Nephron progenitor cell (in vitro differentiated cells): ENCODE measurements around the gene DLG4.
"Not testable (repeated sequence)": the region's sequence is repeated elsewhere in the genome, so short reads cannot be mapped to it uniquely, and the experiment has no call there.

Experiments used
- DNase-seq: peaks from one replicate; pipeline ENCODE4 v3.0.0; 2021
- H3K27ac Mint-ChIP-seq: 2 replicates; pipeline ENCODE4 v1.8.0; 2021; ENCODE audit warnings: mild to moderate bottlenecking, moderate library complexity, mixed read lengths
- H3K27me3 Mint-ChIP-seq: 2 replicates; pipeline ENCODE4 v1.8.0; 2021; ENCODE audit warnings: mild to moderate bottlenecking, low read depth, mixed read lengths; ENCODE audit not compliant: poor library complexity
- H3K36me3 Mint-ChIP-seq: 2 replicates; pipeline ENCODE4 v1.8.0; 2021; ENCODE audit warnings: low read depth, mixed read lengths
- H3K4me1 Mint-ChIP-seq: 2 replicates; pipeline ENCODE4 v1.8.0; 2021; ENCODE audit warnings: mixed read lengths
- H3K4me3 Mint-ChIP-seq: 2 replicates; pipeline ENCODE4 v1.8.0; 2021; ENCODE audit warnings: mild to moderate bottlenecking, moderate library complexity, mixed read lengths
- H3K9me3 Mint-ChIP-seq: 2 replicates; pipeline ENCODE4 v1.8.0; 2021; ENCODE audit warnings: mild to moderate bottlenecking, moderate library complexity, mixed read lengths
- TF ChIP-seq, protein P1 (sequence below): fragments of 200-600 bp; sonication (generic); IDR thresholded peaks from 2 replicates; pipeline ENCODE4 v1.5.0; 2021; ENCODE audit warnings: antibody characterized with exemption

The DLG4 gene

DNA sequence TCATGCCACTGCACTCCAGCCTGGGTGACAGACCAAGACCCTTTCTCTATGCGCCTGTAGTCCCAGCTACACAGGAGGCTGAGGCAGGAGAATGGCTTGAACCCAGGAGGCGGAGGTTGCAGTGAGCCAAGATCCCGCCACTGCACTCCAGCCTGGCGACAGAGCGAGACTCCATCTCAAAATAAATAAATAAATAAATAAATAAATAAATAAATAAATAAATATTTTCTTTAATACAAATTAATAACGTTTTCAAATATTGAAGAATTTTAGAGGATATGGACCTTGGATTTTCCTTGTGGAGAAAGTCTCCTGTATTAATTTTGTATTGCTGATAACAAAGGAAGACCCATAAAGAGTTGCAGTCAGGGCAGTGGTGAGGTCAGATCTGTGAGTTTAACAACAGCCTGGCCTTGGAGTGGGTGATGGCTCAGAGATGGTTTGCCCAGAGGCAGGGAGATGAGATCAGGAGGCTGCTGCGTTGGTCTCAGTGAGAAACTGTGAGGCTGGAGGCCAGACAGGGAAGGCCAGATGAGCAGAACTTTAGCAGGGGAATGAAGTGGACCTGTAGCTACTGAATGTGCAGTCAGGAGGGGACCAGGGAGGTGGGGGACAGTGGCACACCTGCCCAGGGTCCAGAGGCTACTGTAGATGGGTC lies 36.1 kb downstream of the DLG4 start:
- peaks cover 6% of the 10 kb centered on the region for H3K27me3 Mint-ChIP-seq
- H3K36me3 Mint-ChIP-seq = peaks cover 2% of the 10 kb centered on the region
- no peak for DNase-seq
- peaks cover 21% of the 10 kb centered on the region for H3K4me1 Mint-ChIP-seq
- TF ChIP-seq, protein P1, sequence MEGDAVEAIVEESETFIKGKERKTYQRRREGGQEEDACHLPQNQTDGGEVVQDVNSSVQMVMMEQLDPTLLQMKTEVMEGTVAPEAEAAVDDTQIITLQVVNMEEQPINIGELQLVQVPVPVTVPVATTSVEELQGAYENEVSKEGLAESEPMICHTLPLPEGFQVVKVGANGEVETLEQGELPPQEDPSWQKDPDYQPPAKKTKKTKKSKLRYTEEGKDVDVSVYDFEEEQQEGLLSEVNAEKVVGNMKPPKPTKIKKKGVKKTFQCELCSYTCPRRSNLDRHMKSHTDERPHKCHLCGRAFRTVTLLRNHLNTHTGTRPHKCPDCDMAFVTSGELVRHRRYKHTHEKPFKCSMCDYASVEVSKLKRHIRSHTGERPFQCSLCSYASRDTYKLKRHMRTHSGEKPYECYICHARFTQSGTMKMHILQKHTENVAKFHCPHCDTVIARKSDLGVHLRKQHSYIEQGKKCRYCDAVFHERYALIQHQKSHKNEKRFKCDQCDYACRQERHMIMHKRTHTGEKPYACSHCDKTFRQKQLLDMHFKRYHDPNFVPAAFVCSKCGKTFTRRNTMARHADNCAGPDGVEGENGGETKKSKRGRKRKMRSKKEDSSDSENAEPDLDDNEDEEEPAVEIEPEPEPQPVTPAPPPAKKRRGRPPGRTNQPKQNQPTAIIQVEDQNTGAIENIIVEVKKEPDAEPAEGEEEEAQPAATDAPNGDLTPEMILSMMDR = no peak
- peak overlapping the region; percentile 86 for H3K27ac Mint-ChIP-seq
- no peaks in the 10 kb centered on the region for H3K9me3 Mint-ChIP-seq
- no peak overlapping the region for H3K4me3 Mint-ChIP-seq

DNA sequence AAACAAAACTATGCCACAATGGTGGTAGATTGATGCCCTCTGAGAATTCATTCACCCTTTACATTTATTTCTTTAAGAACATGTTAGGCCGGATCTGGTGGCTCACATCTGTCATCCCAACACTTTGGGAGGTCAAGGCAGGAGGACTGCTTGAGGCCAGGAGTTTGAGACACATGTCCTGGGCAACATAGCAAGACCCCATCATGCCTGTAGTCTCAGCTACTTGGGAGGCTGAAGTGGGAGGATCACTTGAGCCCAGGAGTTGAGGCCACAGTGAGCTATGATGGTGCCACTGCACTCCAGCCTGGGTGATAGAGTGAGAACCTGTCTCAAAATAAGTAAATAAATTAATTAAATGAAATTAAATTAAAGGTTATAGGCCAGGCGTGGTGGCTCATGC lies 37.5 kb downstream of the DLG4 start:
- peaks cover 26% of the 10 kb centered on the region for H3K4me1 Mint-ChIP-seq
- not testable (repeated sequence) for H3K9me3 Mint-ChIP-seq, H3K27me3 Mint-ChIP-seq, H3K36me3 Mint-ChIP-seq, DNase-seq, H3K27ac Mint-ChIP-seq, H3K4me3 Mint-ChIP-seq

DNA sequence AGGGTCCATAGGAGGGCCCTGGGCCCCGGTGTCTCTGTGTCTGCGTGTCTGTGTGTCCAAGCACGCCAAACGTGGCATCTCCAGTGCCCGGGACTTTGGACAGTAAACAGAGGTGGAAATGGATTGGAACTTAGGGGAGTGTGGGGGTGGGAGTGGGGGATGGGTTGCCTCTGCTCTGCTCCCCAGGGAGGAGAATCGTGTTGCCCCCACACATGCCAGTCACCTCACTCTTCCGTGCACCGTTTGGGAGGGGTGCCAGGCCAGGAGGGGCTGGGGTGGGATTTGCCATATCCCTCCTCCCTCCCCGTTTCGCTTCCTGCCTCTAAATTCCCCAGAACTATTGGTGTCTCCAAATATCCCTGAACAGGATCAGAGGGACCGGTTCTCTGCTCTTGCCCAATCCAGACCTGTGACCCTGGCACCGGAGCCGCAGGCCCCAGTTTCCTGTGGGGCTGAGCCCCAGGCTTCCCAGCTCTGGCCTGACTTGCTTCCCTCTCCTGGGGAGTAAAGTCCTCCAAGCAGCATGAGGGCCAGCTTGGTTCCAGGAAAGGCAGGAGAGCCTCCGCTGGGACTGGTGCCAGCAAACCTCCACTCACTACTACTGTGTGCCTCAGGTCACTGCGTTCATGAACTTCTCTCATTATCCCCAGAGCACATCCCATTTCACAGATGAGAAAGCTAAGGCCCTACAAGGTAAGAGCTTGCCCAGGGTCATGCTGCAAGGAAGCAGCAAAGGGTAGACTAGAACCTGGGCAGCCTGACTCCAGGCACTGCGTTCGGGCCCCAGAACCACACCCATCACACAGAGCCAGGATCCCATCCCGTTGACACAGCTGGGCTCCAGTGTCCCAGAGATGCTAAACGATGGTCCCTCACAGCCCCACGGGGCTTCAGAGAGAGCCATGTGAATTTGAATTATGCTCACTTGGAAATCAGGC lies 40.0 kb downstream of the DLG4 start, which contains the start of gene ASGR1:
ASGR1 (minus strand) TSS at position 54 of the 938 bp plus-strand sequence. CDS start 807 bp downstream, outside the sequence.
- Mint-ChIP-seq H3K4me1 (peaks cover 20% of the 10 kb centered on the region), H3K36me3 (no peaks in the 10 kb centered on the region), H3K27me3 (no peaks in the 10 kb centered on the region), H3K4me3 (peak within 1 kb of the TSS; percentile 59), H3K27ac (peak within 1 kb of the TSS; percentile 89), H3K9me3 (no peaks in the 10 kb centered on the region)
- TF ChIP-seq, protein P1 = no peak
- no peak for DNase-seq

DNA sequence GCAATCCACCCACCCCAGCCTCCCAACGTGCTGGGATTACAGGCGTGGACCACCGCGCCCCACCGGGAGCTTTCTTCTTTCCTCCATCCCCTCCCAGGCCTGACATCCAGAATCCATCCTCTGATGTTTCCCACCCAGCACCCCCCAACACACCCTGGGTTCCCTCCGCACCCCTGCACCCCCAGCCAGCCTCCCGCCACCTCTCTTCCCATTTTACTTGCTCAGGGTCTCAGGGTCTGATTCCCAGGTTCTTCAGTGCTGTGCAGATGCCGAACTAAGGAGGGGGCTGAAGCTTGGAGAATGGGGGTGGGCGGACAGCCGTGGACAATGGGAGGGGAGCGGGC lies 40.7 kb downstream of the DLG4 start:
- TF ChIP-seq, protein P1 = no peak
- H3K4me3 Mint-ChIP-seq = peak overlapping the region; percentile 59
- H3K4me1 Mint-ChIP-seq = peaks cover 19% of the 10 kb centered on the region
- no peak overlapping the region for H3K27ac Mint-ChIP-seq
- H3K27me3 Mint-ChIP-seq = no peaks in the 10 kb centered on the region
- no peaks in the 10 kb centered on the region for H3K9me3 Mint-ChIP-seq
- no peak for DNase-seq
- no peaks in the 10 kb centered on the region for H3K36me3 Mint-ChIP-seq

- Mint-ChIP-seq H3K4me3 (no peak overlapping the region), H3K4me1 (peaks cover 14% of the 10 kb centered on the region), H3K27ac (peak overlapping the region; percentile 89), H3K9me3 (no peaks in the 10 kb centered on the region), H3K27me3 (no peaks in the 10 kb centered on the region), H3K36me3 (peaks cover 4% of the 10 kb centered on the region)
- TF ChIP-seq, protein P1 = no peak
- DNase-seq = peak; percentile 38
Measured at GRCh38 chr17:7177954-7178477, 41.6 kb downstream of the DLG4 start.

DNA sequence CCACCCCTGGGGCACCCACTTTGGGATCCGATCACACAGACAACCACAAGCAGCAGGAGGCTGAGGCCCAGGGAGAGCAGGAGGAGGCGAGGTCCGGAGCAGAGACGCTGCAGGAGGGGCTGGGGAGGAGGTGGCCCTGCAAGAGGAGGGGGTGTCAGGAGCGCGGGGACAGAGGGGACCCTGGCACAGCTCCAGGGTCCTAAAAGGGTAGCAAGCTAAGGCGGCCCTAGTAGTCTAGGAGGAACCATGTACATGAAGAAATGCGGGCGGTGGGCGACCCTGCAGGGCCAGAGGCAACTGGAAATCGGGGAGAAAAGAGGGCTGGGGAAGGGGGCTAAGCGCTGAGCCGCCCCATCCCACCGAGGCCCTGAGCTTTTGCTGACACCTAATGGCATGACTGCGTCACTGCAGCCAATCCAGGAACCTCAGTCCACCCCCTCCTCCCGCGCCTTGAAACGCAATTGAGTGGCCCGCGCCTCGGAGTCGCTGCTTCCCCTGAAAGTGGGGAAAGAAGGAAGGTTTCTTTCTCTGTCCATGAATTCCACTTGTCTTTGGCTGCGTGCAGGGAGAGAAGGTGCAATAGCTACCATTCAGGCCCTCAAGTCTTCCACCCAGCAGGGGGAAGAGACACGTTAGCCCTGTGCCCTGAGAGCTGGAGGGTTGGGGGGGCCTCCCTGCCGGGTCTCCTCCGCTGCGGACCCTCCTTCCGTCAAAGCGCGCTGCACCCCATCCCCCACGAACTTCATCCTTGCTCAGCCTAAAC lies 42.3 kb downstream of the DLG4 start:
- H3K27ac Mint-ChIP-seq = peak overlapping the region; percentile 89
- H3K9me3 Mint-ChIP-seq = peaks cover 4% of the 10 kb centered on the region
- no peak overlapping the region for H3K4me3 Mint-ChIP-seq
- peak; percentile 88 for DNase-seq
- H3K27me3 Mint-ChIP-seq = no peaks in the 10 kb centered on the region
- TF ChIP-seq, protein P1 = peak; percentile 87
- peaks cover 14% of the 10 kb centered on the region for H3K4me1 Mint-ChIP-seq
- H3K36me3 Mint-ChIP-seq = peaks cover 10% of the 10 kb centered on the region
